Mesendoderm (in vitro differentiated cells): Measurements from ENCODE around the gene GLRX.

Source experiments
- DNase-seq: peaks from one replicate; pipeline ENCODE4 v3.0.0; 2013
- H2AK5ac ChIP-seq: 2 replicates; pipeline ENCODE4 v1.6.1; 2013; ENCODE audit warnings: low read length, inconsistent platforms
- H2BK120ac ChIP-seq: 2 replicates; pipeline ENCODE4 v1.6.1; 2013; ENCODE audit warnings: low read depth, mild to moderate bottlenecking, low read length, moderate library complexity, mixed read lengths
- H2BK15ac ChIP-seq: replicated peaks from 2 replicates; pipeline ENCODE4 v1.6.1; 2013; ENCODE audit warnings: low read depth, mild to moderate bottlenecking, moderate library complexity
- H2BK5ac ChIP-seq: 2 replicates; pipeline ENCODE4 v1.6.1; 2013; ENCODE audit warnings: low read length, inconsistent platforms
- H3K18ac ChIP-seq: 2 replicates; pipeline ENCODE4 v1.6.1; 2013; ENCODE audit warnings: mild to moderate bottlenecking, low read length, mixed read lengths
- H3K23ac ChIP-seq: one replicate; pipeline ENCODE4 v1.6.1; 2013; ENCODE audit warnings: low read length
- H3K27ac ChIP-seq: 2 replicates; pipeline ENCODE4 v1.5.1; 2013; ENCODE audit warnings: low read depth, mild to moderate bottlenecking, inconsistent platforms, low read length, moderate library complexity
- H3K27me3 ChIP-seq: 2 replicates; pipeline ENCODE4 v1.6.1; 2013; ENCODE audit warnings: low read length, control low read depth, mild to moderate bottlenecking, inconsistent platforms; ENCODE audit not compliant: insufficient read depth, poor library complexity
- H3K36me3 ChIP-seq: 2 replicates; pipeline ENCODE4 v1.6.1; 2013; ENCODE audit warnings: low read length, inconsistent platforms; ENCODE audit not compliant: control insufficient read depth, insufficient read depth
- H3K4ac ChIP-seq: one replicate; pipeline ENCODE4 v1.6.1; 2013; ENCODE audit warnings: low read depth, mild to moderate bottlenecking, low read length, moderate library complexity
- H3K4me1 ChIP-seq: 2 replicates; pipeline ENCODE4 v1.6.1; 2013; ENCODE audit warnings: low read depth, low read length, inconsistent platforms; ENCODE audit not compliant: control insufficient read depth
- H3K4me2 ChIP-seq: 2 replicates; pipeline ENCODE4 v1.6.1; 2013; ENCODE audit warnings: low read length
- H3K4me3 ChIP-seq: 2 replicates; pipeline ENCODE4 v1.5.1; 2013; ENCODE audit warnings: mild to moderate bottlenecking, low read length
- H3K56ac ChIP-seq: one replicate; pipeline ENCODE4 v1.6.1; 2013; ENCODE audit warnings: low read length
- H3K79me1 ChIP-seq: 2 replicates; pipeline ENCODE4 v1.6.1; 2013; ENCODE audit warnings: low read length, inconsistent platforms
- H3K79me2 ChIP-seq: 2 replicates; pipeline ENCODE4 v1.6.1; 2013; ENCODE audit warnings: mild to moderate bottlenecking, low read length; ENCODE audit not compliant: control insufficient read depth, insufficient read depth
- H3K9ac ChIP-seq: 2 replicates; pipeline ENCODE4 v1.6.1; 2013; ENCODE audit warnings: low read length, inconsistent platforms
- H4K5ac ChIP-seq: one replicate; pipeline ENCODE4 v1.6.1; 2013; ENCODE audit warnings: low read length
- H4K8ac ChIP-seq: one replicate; pipeline ENCODE4 v1.6.1; 2013; ENCODE audit warnings: low read depth, mild to moderate bottlenecking, control low read depth, low read length, moderate library complexity
- WGBS: extraction: QIAGEN DNeasy Blood & Tissue Kit; methylation state at CpG from one replicate; pipeline ENCODE4 v1.1.7; 2013; ENCODE audit warnings: low lambda C conversion rate, missing lambda C conversion rate; ENCODE audit not compliant: insufficient coverage; ENCODE audit errors: extremely low coverage; 5-methylcytosine and 5-hydroxymethylcytosine counted together

GLRX gene

GRCh38 chr5:95842854-95843544 lies 20.5 kb upstream of the GLRX start:
- H3K4ac ChIP-seq = no peak overlapping the region
- DNase-seq = peak; percentile 90
- H3K36me3 ChIP-seq = no peaks in the 10 kb centered on the region
- no peak overlapping the region for H2BK15ac ChIP-seq
- no peaks in the 10 kb centered on the region for H3K4me1 ChIP-seq
- no peak overlapping the region for H3K18ac ChIP-seq
- no peak overlapping the region for H4K5ac ChIP-seq
- H2BK5ac ChIP-seq = no peak overlapping the region
- H3K79me1 ChIP-seq = no peaks in the 10 kb centered on the region
- no peak overlapping the region for H3K4me2 ChIP-seq
- no peak overlapping the region for H2BK120ac ChIP-seq
- H3K23ac ChIP-seq = no peak overlapping the region
- WGBS = no CpG with 5 or more reads among the region's 11 CpGs
- H3K27ac ChIP-seq = no peak overlapping the region
- H3K27me3 ChIP-seq = no peaks in the 10 kb centered on the region
- no peak overlapping the region for H4K8ac ChIP-seq
- H3K9ac ChIP-seq = no peak overlapping the region
- no peaks in the 10 kb centered on the region for H3K79me2 ChIP-seq
- H2AK5ac ChIP-seq = no peak overlapping the region
- no peak overlapping the region for H3K4me3 ChIP-seq
- no peak overlapping the region for H3K56ac ChIP-seq

- H3K9ac ChIP-seq = no peak overlapping the region
- H3K36me3 ChIP-seq = no peaks in the 10 kb centered on the region
- H3K18ac ChIP-seq = no peak overlapping the region
- no peaks in the 10 kb centered on the region for H3K79me1 ChIP-seq
- H4K8ac ChIP-seq = no peak overlapping the region
- no peak overlapping the region for H3K56ac ChIP-seq
- H2BK15ac ChIP-seq = no peak overlapping the region
- no peak overlapping the region for H2BK5ac ChIP-seq
- no peak overlapping the region for H3K27ac ChIP-seq
- H2BK120ac ChIP-seq = no peak overlapping the region
- H3K27me3 ChIP-seq = no peaks in the 10 kb centered on the region
- no peak for DNase-seq
- WGBS = no CpG with 5 or more reads among the region's 8 CpGs
- no peak overlapping the region for H3K4me3 ChIP-seq
- no peak overlapping the region for H3K4ac ChIP-seq
- no peak overlapping the region for H3K4me2 ChIP-seq
- no peak overlapping the region for H4K5ac ChIP-seq
- H3K23ac ChIP-seq = no peak overlapping the region
- no peaks in the 10 kb centered on the region for H3K79me2 ChIP-seq
- H3K4me1 ChIP-seq = no peaks in the 10 kb centered on the region
- H2AK5ac ChIP-seq = no peak overlapping the region
Observed at GRCh38 chr5:95841914-95842812, 19.6 kb upstream of the GLRX start.

GRCh38 chr5:95840956-95841705 lies 18.6 kb upstream of the GLRX start:
- Histone ChIP-seq H3K56ac (no peak overlapping the region), H3K4ac (no peak overlapping the region), H2BK15ac (no peak overlapping the region), H3K27ac (no peak overlapping the region), H3K4me2 (no peak overlapping the region), H3K79me2 (no peaks in the 10 kb centered on the region), H3K27me3 (no peaks in the 10 kb centered on the region), H2BK5ac (no peak overlapping the region), H3K4me3 (no peak overlapping the region), H3K36me3 (no peaks in the 10 kb centered on the region), H4K5ac (no peak overlapping the region), H4K8ac (no peak overlapping the region), H3K79me1 (no peaks in the 10 kb centered on the region), H2AK5ac (no peak overlapping the region), H3K9ac (no peak overlapping the region), H3K4me1 (no peaks in the 10 kb centered on the region), H2BK120ac (no peak overlapping the region), H3K18ac (no peak overlapping the region), H3K23ac (no peak overlapping the region)
- DNase-seq = no peak
- WGBS = no CpG with 5 or more reads among the region's 1 CpG

DNA sequence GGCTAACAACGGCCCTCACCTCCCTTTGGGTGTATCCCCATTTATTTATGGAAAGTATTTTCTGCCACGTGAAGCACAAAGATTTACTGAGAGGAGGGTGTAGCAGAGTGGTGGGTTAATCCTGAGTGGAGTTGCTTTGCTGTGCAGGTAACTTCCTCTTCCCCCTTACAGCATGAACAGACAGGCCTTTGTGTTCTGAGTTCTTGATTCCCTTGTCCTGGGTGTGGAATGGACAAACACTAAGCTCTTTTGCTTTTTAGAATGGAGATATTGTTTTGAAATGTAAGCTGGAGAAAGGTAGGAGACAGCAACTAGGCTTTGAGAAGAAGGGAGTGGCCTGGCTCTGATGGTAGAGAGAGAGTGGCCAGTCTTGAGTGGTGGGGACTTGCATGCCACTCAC lies 17.1 kb upstream of the GLRX start:
- no peak for DNase-seq
- Histone ChIP-seq H4K5ac (no peak overlapping the region), H3K18ac (no peak overlapping the region), H3K4me2 (no peak overlapping the region), H3K79me2 (no peaks in the 10 kb centered on the region), H3K56ac (no peak overlapping the region), H3K4me3 (no peak overlapping the region), H3K27ac (no peak overlapping the region), H3K36me3 (no peaks in the 10 kb centered on the region), H3K4me1 (no peaks in the 10 kb centered on the region), H2BK120ac (no peak overlapping the region), H3K23ac (no peak overlapping the region), H3K27me3 (no peaks in the 10 kb centered on the region), H3K79me1 (no peaks in the 10 kb centered on the region), H2BK5ac (no peak overlapping the region), H2AK5ac (no peak overlapping the region), H3K9ac (no peak overlapping the region), H2BK15ac (no peak overlapping the region), H4K8ac (no peak overlapping the region), H3K4ac (no peak overlapping the region)
- WGBS = no CpG with 5 or more reads among the region's 2 CpGs

GRCh38 chr5:95838556-95838955 lies 16.0 kb upstream of the GLRX start:
- Histone ChIP-seq H2BK5ac (no peak overlapping the region), H2BK120ac (no peak overlapping the region), H3K56ac (no peak overlapping the region), H3K4me3 (no peak overlapping the region), H2BK15ac (no peak overlapping the region), H3K79me1 (no peaks in the 10 kb centered on the region), H3K4me1 (no peaks in the 10 kb centered on the region), H3K36me3 (no peaks in the 10 kb centered on the region), H3K79me2 (no peaks in the 10 kb centered on the region), H3K18ac (no peak overlapping the region), H3K27ac (no peak overlapping the region), H2AK5ac (no peak overlapping the region), H4K5ac (no peak overlapping the region), H3K23ac (no peak overlapping the region), H4K8ac (no peak overlapping the region), H3K4me2 (no peak overlapping the region), H3K4ac (no peak overlapping the region), H3K9ac (no peak overlapping the region), H3K27me3 (no peaks in the 10 kb centered on the region)
- DNase-seq = no peak
- WGBS = no CpG with 5 or more reads among the region's 1 CpG
